AG10803 (cell line): ENCODE measurements around the gene GDPD3.

ENCODE experiments used
- DNase-seq: peaks from one replicate; pipeline ENCODE4 v3.0.0; 2010; ENCODE audit warnings: low read depth
- H3K4me3 ChIP-seq: 2 replicates; pipeline ENCODE4 v1.5.1; 2011; ENCODE audit warnings: mild to moderate bottlenecking, low read length, control low read depth
- TF ChIP-seq, protein P1 (sequence below): conservative IDR thresholded peaks from 2 replicates; pipeline ENCODE4 v1.5.1; 2011; ENCODE audit warnings: mild to moderate bottlenecking, low read length, control low read depth, inconsistent platforms

Gene GDPD3

DNA sequence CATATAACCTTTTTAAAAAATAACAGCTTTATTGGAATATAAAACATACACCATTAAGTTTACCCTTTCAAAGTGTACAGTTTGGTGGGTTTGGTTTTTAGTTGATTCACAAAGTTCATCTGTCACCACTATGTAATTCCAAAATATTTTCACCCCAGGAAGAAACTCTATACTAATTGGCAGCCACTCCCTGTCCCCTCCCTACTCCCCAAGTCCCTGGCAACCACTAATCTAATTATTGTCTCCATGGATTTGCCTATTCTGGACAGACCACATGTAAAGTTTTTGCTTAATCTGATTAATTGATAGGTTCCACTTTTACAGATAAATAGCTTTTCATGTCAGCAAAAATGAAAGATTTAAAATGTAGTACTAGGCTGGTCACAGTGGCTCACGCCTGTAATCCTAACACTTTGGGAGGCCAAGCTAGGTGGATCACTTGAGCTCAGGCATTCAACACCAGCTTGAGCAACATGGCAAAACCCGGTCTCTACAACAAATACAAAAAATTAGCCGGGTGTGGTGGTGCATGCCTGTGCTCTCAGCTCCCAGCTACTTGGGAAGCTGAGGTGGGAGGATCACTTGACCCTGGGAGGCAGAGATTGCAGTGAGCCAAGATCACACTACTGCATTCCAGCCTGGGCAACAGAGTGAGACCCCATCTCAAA lies 34.6 kb upstream of the GDPD3 start:
- TF ChIP-seq, protein P1, sequence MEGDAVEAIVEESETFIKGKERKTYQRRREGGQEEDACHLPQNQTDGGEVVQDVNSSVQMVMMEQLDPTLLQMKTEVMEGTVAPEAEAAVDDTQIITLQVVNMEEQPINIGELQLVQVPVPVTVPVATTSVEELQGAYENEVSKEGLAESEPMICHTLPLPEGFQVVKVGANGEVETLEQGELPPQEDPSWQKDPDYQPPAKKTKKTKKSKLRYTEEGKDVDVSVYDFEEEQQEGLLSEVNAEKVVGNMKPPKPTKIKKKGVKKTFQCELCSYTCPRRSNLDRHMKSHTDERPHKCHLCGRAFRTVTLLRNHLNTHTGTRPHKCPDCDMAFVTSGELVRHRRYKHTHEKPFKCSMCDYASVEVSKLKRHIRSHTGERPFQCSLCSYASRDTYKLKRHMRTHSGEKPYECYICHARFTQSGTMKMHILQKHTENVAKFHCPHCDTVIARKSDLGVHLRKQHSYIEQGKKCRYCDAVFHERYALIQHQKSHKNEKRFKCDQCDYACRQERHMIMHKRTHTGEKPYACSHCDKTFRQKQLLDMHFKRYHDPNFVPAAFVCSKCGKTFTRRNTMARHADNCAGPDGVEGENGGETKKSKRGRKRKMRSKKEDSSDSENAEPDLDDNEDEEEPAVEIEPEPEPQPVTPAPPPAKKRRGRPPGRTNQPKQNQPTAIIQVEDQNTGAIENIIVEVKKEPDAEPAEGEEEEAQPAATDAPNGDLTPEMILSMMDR = no peak
- H3K4me3 ChIP-seq = no peak overlapping the region

DNA sequence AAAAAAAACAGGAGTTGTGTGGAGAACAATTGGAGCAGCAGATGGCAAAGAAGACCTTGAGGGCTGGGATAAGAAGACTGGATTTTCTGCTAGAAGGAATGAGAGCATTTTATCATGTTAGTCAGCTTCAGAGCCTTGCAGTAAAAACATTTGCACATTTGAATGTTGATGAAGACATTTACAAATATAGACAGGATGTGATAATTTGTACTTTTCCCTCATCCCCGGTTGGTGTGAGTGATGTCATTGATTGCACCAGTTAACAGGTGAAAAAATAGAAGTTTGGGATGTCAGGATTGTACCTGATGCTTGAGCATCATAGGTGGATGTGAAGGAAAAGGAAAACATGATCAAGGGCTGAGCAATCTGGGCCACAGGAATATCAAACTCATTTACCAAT lies 32.3 kb upstream of the GDPD3 start:
- H3K4me3 ChIP-seq = no peak overlapping the region
- TF ChIP-seq, protein P1 = no peak

More for the DNA sequence above, 34.6 kb upstream of the GDPD3 start:
- DNase-seq = no peak

DNA sequence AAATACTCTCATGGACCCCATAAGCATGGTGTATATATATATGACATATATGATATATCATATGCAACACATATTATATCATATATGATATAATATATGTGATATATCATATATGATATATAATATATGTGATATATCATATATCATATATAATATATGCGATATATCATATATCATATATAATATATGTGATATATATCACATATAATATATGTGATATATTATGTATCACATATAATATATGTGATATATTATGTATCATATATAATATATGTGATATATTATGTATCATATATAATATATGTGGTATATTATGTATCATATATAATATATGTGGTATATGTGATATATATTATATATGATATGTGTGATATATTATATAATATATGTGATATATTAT lies 31.6 kb upstream of the GDPD3 start:
- no peak for DNase-seq
- TF ChIP-seq, protein P1 = no peak
- H3K4me3 ChIP-seq = no peak overlapping the region

More for the DNA sequence above, 32.3 kb upstream of the GDPD3 start:
- DNase-seq = no peak

DNA sequence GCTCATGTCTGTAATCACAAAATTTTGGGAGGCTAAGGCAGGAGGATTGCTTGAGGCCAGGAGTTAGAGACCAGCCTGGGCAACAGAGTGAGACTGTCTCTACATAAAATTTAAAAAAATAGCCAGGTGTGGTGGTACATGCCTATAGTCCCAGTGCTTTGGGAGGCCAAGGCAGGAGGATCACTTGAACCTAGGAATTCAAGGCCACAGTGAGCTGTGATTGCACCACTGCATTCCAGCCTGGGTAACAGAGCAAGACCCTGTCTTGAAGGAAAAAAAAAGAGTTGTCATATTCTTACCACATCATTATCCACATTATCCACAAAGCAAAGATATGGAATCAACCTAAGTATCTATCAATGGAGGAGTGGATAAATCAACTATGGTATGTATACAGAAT lies 30.7 kb upstream of the GDPD3 start:
- TF ChIP-seq, protein P1 = no peak
- H3K4me3 ChIP-seq = no peak overlapping the region
- DNase-seq = no peak

DNA sequence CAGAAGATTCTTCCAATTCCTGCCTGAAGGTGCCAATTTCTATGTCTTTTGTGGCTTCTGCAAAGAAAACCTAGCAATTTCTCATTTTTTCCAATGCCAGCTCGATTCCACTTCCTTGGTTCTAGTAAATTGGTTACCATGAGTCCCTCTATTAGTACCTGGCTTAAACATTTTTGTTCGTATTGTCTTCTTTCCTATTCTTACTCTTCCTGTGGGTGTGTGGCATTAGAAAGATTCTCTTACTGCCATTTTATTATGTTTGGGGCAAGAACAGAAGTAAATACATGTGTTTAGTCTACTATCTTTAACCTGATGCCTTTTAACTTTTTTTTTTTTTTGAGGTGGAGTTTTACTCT lies 30.0 kb upstream of the GDPD3 start:
- no peak for DNase-seq
- TF ChIP-seq, protein P1 = no peak
- H3K4me3 ChIP-seq = no peak overlapping the region

DNA sequence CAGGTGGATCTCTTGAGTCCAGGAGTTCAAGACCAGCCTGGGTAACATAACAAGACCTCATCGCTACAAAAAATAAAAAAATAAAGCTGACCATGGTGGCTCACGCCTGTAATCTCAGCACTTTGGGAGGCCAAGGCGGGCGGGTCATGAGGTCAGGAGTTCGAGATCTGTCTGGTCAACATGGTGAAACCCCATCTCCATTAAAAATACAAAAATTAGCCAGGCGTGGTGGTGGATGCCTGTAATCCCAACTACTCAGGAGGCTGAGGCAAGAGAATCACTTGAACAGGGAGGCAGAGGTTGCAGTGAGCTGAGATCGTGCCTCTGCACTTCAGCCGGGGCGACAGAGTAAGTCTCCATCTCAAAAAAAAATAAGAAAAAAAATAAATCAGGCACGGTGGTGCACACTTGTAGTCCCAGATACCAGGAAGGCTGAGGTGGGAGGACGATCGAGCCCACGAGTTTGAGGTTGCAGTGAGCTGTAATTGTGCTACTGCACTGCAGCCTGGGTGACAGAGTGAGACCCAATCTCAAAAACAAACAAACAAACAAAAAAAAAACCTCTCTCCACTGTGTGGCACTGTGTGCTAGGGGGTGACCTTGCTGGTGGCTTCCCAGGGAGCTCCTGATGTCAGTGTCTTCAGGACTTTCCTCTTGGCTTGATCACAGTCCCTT lies 29.5 kb upstream of the GDPD3 start:
- DNase-seq = no peak
- no peak overlapping the region for H3K4me3 ChIP-seq
- TF ChIP-seq, protein P1 = no peak

DNA sequence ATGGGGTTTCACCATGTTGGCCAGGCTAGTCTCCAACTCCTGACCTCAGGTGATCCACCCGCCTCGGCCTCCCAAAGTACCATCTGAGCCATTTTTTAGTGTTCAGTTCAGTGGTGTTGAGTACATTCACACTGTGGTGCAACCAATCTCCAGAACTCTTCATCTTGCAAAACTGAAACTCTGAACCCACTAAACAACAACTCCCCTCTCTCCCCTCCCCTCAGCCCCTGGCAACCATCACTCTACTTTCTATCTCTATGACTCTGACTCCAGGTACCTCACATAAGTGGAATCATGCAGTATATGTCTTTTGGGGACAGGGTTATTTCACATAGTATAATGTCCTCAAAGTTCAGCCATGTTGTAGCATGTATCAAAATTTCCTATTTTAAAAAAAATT lies 28.4 kb upstream of the GDPD3 start:
- TF ChIP-seq, protein P1 = no peak

More for the DNA sequence above, 28.4 kb upstream of the GDPD3 start:
- no peak overlapping the region for H3K4me3 ChIP-seq
- DNase-seq = no peak
